Testis (tissue), 2 donors: Measurements from ENCODE around the gene STXBP6.

ENCODE experiments used
- POLR2A ChIP-seq: fragments of 450-650 bp; IDR thresholded peaks from one replicate; pipeline ENCODE4 v1.6.1; 2017; ENCODE audit warnings: antibody characterized with exemption, mild to moderate bottlenecking, moderate library complexity
- TF ChIP-seq, protein P1 (sequence below), 3 experiments: fragments of 450-650 bp in 2 of 3; fragments of 200-600 bp in 1 of 3; sonication (generic) in 1 of 3; IDR thresholded peaks; one replicate each; pipeline ENCODE4 v1.5.1; 2016 to 2019; ENCODE audit warnings: antibody characterized with exemption in 3 of 3, mild to moderate bottlenecking in 2 of 3, moderate library complexity in 1 of 3

DNA sequence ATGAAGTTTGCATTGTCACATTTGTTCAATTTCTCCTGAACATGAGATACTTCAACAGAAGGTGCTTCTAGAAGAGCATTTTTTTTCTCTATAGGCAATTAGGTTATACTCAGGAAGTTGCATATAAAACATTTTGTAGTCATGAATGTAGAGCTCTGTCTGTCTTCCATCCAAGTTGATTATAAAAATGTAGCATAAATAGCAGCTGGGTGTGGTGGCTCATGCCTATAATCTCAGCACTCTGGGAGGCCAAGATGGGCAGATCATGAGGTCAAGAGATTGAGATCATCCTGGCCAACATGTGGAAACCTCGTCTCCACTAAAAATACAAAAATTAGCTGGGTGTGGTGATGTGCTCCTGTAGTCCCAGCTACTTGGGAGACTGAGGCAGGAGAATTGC lies 39.5 kb upstream of the STXBP6 start:
- TF ChIP-seq, protein P1, sequence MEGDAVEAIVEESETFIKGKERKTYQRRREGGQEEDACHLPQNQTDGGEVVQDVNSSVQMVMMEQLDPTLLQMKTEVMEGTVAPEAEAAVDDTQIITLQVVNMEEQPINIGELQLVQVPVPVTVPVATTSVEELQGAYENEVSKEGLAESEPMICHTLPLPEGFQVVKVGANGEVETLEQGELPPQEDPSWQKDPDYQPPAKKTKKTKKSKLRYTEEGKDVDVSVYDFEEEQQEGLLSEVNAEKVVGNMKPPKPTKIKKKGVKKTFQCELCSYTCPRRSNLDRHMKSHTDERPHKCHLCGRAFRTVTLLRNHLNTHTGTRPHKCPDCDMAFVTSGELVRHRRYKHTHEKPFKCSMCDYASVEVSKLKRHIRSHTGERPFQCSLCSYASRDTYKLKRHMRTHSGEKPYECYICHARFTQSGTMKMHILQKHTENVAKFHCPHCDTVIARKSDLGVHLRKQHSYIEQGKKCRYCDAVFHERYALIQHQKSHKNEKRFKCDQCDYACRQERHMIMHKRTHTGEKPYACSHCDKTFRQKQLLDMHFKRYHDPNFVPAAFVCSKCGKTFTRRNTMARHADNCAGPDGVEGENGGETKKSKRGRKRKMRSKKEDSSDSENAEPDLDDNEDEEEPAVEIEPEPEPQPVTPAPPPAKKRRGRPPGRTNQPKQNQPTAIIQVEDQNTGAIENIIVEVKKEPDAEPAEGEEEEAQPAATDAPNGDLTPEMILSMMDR (IDR thresholded peaks at IDR 0.05), result no peak
- TF ChIP-seq POLR2A, result no peak
